DMS53 treated with DMSO at 0.1 percent for 48 hours (cell line): ENCODE results near the gene MXD4.
"Not testable (repeated sequence)": the region's sequence is repeated elsewhere in the genome, so short reads cannot be mapped to it uniquely, and the experiment has no call there.

Experiments
- DNase-seq: peaks from one replicate; lab custom pipeline; 2025; ENCODE audit not compliant: unreplicated experiment; lab: John Stamatoyannopoulos, UW

The MXD4 gene

GRCh38 chr4:2275546-2276251 is 13.8 kb upstream of the MXD4 start:
- DNase-seq: no peak

GRCh38 chr4:2275044-2275397 is 13.1 kb upstream of the MXD4 start:
- not testable (repeated sequence) for DNase-seq

- no peak for DNase-seq
Observed at GRCh38 chr4:2274320-2275043, 12.6 kb upstream of the MXD4 start.

GRCh38 chr4:2273657-2274319 is 11.9 kb upstream of the MXD4 start:
- DNase-seq: no peak

- DNase-seq: no peak
Observed at GRCh38 chr4:2273221-2273620, 11.3 kb upstream of the MXD4 start.

GRCh38 chr4:2272828-2273120 is 10.9 kb upstream of the MXD4 start:
- no peak for DNase-seq

GRCh38 chr4:2272026-2272827 is 10.3 kb upstream of the MXD4 start:
- DNase-seq: no peak

GRCh38 chr4:2271279-2272025 is 9.5 kb upstream of the MXD4 start:
- no peak for DNase-seq

- DNase-seq: no peak
Observed at GRCh38 chr4:2270341-2271165, 8.6 kb upstream of the MXD4 start.

- DNase-seq: no peak
Observed at GRCh38 chr4:2269618-2270163, 7.8 kb upstream of the MXD4 start.

- no peak for DNase-seq
Observed at GRCh38 chr4:2269206-2269531, 7.3 kb upstream of the MXD4 start.

- no peak for DNase-seq
Observed at GRCh38 chr4:2268357-2269205, 6.7 kb upstream of the MXD4 start.

- DNase-seq: no peak
Observed at GRCh38 chr4:2267841-2268240, 5.9 kb upstream of the MXD4 start.

GRCh38 chr4:2267320-2267811 is 5.5 kb upstream of the MXD4 start:
- no peak for DNase-seq

GRCh38 chr4:2266821-2267220 is 4.9 kb upstream of the MXD4 start:
- no peak for DNase-seq

- no peak for DNase-seq
Observed at GRCh38 chr4:2266181-2266580, 4.3 kb upstream of the MXD4 start.

GRCh38 chr4:2265113-2266110 is 3.5 kb upstream of the MXD4 start:
- no peak for DNase-seq
